Mammary epithelial cell (primary cell): ENCODE data around the gene TAAR2.

Experiments
- EZH2 ChIP-seq: IDR thresholded peaks from 2 replicates; pipeline ENCODE4 v1.6.1; 2012; ENCODE audit warnings: low read length, inconsistent platforms, borderline replicate concordance
- TF ChIP-seq, protein P1 (sequence below), 2 donors: IDR thresholded peaks in 1 of 2; conservative IDR thresholded peaks in 1 of 2; 2 replicates each; pipeline ENCODE4 v1.5.1; 2011 to 2012; ENCODE audit warnings: inconsistent platforms in 2 of 2, low read length in 2 of 2, mild to moderate bottlenecking in 2 of 2, control low read depth in 1 of 2, low read depth in 1 of 2; ENCODE audit not compliant: insufficient read depth in 1 of 2; ENCODE audit errors: extremely low read depth in 1 of 2

DNA sequence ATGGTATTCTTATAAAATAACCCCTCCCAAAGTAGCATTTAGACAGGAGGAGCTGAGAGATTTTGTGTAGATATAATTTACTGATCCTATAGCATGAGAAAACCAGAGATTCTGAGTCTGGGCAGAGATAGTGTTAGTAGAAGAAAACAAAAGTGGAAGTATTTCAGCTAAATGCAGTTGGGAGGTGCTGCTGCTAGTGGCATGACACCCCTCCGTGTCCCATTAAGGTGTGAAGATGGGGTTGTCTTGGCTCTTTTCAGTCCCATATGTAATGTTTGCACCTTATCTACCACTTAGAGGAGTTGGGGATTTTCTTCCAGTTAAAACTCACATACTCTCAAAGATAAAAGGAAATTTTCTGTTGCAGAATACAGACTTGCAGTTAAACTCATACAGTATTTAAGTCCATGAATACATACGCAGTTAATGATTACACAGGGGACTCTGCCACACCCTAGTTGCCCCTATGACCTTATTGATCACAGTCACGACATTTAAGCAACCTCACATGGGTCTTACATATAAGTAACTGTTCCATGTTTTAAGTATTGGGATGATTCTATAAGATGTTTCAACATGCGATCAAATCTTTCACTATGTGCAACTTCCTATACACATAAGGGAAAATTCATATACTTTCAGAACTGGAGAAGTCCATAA lies 11.5 kb downstream of the TAAR2 start:
- TF ChIP-seq, protein P1, sequence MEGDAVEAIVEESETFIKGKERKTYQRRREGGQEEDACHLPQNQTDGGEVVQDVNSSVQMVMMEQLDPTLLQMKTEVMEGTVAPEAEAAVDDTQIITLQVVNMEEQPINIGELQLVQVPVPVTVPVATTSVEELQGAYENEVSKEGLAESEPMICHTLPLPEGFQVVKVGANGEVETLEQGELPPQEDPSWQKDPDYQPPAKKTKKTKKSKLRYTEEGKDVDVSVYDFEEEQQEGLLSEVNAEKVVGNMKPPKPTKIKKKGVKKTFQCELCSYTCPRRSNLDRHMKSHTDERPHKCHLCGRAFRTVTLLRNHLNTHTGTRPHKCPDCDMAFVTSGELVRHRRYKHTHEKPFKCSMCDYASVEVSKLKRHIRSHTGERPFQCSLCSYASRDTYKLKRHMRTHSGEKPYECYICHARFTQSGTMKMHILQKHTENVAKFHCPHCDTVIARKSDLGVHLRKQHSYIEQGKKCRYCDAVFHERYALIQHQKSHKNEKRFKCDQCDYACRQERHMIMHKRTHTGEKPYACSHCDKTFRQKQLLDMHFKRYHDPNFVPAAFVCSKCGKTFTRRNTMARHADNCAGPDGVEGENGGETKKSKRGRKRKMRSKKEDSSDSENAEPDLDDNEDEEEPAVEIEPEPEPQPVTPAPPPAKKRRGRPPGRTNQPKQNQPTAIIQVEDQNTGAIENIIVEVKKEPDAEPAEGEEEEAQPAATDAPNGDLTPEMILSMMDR (conservative IDR thresholded peaks at IDR 0.05 in 1 of 2, IDR thresholded peaks at IDR 0.05 in 1 of 2; ENCODE audit: extremely low read depth in 1 of 2, insufficient read depth in 1 of 2, low read depth in 1 of 2, low read length in 2 of 2) = no peak
- no peak for TF ChIP-seq EZH2
